ENCODE measurements around the gene CDH26.

Gene CDH26

DNA sequence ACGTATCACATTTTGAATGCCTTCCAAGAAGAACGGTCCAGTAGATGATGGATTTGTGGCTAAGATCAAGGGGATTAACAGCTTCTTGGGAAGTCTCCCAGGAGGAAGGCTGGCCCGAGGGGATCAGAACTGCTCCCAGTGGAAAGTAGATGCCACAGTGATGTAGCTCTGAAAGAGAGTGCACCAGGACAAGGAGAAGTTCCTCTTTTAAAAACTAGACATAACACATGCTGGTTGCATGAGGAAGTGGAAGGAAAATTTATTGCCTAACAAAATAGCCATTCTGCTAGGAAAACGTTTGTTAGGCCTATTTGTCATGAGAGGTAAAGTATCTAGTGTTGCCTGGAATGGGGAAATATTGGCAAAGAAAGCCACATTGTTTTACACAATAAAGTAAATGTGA lies 87.8 kb downstream of the CDH26 start:
- H3F3A ChIP-seq (ENCODE audit: insufficient read depth, low read length): no peaks in the 10 kb centered on the region

DNA sequence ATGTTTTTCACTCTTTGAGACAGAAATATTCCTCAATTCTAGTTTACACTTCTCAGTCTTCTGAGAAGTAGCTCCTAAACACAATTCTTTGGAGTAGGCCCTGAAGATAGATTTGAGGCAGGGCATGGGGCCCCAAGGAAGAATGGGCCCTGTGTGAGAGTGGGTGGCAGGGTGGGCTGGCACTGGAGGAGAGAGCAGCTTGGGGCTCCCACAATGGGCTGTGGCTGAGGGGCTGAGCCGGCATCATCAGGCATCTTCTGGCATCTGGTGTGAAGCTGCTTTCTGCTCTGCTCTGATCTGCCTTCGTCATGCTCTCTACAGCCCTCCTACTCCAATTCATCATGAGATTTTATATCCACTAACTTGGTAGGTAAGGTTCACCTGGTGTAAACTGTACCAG lies 88.2 kb downstream of the CDH26 start:
- DNase-seq: no peak
- no peaks in the 10 kb centered on the region for H3K27me3 ChIP-seq (replicated peaks; ENCODE audit: insufficient read depth, low read length)
- no peak overlapping the region for H3K27ac ChIP-seq (ENCODE audit: low read length)
- no peak for TF ChIP-seq EZH2 (optimal IDR thresholded peaks at IDR 0.05; ENCODE audit: low read depth, low read length)
- no peak for TF ChIP-seq EZH2phosphoT487 (IDR thresholded peaks at IDR 0.05; ENCODE audit: low read length)
- TF ChIP-seq CTCF (IDR thresholded peaks at IDR 0.05; ENCODE audit: low read length): no peak
- no peaks in the 10 kb centered on the region for H3K9me3 ChIP-seq (replicated peaks; ENCODE audit: insufficient read depth, low read length)
- no peaks in the 10 kb centered on the region for H3K79me2 ChIP-seq (ENCODE audit: low read length)
- H2AFZ ChIP-seq (ENCODE audit: low read length): no peak overlapping the region
- no peaks in the 10 kb centered on the region for H3K36me3 ChIP-seq (replicated peaks; ENCODE audit: insufficient read depth, low read length)
- H3K9ac ChIP-seq (ENCODE audit: low read length): no peak overlapping the region
- no peaks in the 10 kb centered on the region for H3F3A ChIP-seq (ENCODE audit: insufficient read depth, low read length)
- no peak overlapping the region for H3K4me3 ChIP-seq (ENCODE audit: low read length)
- H3K4me2 ChIP-seq (ENCODE audit: low read depth, low read length): no peak overlapping the region
- H4K20me1 ChIP-seq (ENCODE audit: insufficient read depth, low read length): no peaks in the 10 kb centered on the region
- H3K4me1 ChIP-seq (ENCODE audit: low read length): no peaks in the 10 kb centered on the region
- H3K9me2 ChIP-seq (replicated peaks; ENCODE audit: insufficient read depth, low read length): no peaks in the 10 kb centered on the region

More for the DNA sequence above, 87.8 kb downstream of the CDH26 start:
- TF ChIP-seq CTCF (IDR thresholded peaks at IDR 0.05; ENCODE audit: low read length) (no peak), EZH2 (optimal IDR thresholded peaks at IDR 0.05; ENCODE audit: low read depth, low read length) (no peak), EZH2phosphoT487 (IDR thresholded peaks at IDR 0.05; ENCODE audit: low read length) (no peak)
- Histone ChIP-seq H4K20me1 (ENCODE audit: insufficient read depth, low read length) (no peaks in the 10 kb centered on the region), H3K4me2 (ENCODE audit: low read depth, low read length) (no peak overlapping the region), H3K79me2 (ENCODE audit: low read length) (no peaks in the 10 kb centered on the region), H2AFZ (ENCODE audit: low read length) (no peak overlapping the region), H3K9me2 (replicated peaks; ENCODE audit: insufficient read depth, low read length) (no peaks in the 10 kb centered on the region), H3K4me1 (ENCODE audit: low read length) (no peaks in the 10 kb centered on the region), H3K27ac (ENCODE audit: low read length) (no peak overlapping the region), H3K27me3 (replicated peaks; ENCODE audit: insufficient read depth, low read length) (no peaks in the 10 kb centered on the region), H3K9ac (ENCODE audit: low read length) (no peak overlapping the region), H3K9me3 (replicated peaks; ENCODE audit: insufficient read depth, low read length) (no peaks in the 10 kb centered on the region), H3K36me3 (replicated peaks; ENCODE audit: insufficient read depth, low read length) (no peaks in the 10 kb centered on the region), H3K4me3 (ENCODE audit: low read length) (no peak overlapping the region)
- DNase-seq: no peak

GRCh38 chr20:60046860-60047259 lies 88.6 kb downstream of the CDH26 start:
- TF ChIP-seq EZH2phosphoT487 (IDR thresholded peaks at IDR 0.05; ENCODE audit: low read length) (no peak), EZH2 (optimal IDR thresholded peaks at IDR 0.05; ENCODE audit: low read depth, low read length) (no peak), CTCF (IDR thresholded peaks at IDR 0.05; ENCODE audit: low read length) (no peak)
- Histone ChIP-seq H3K27ac (ENCODE audit: low read length) (no peak overlapping the region), H3K9me2 (replicated peaks; ENCODE audit: insufficient read depth, low read length) (no peaks in the 10 kb centered on the region), H3K4me1 (ENCODE audit: low read length) (no peaks in the 10 kb centered on the region), H2AFZ (ENCODE audit: low read length) (no peak overlapping the region), H3K79me2 (ENCODE audit: low read length) (no peaks in the 10 kb centered on the region), H3K36me3 (replicated peaks; ENCODE audit: insufficient read depth, low read length) (no peaks in the 10 kb centered on the region), H3K9me3 (replicated peaks; ENCODE audit: insufficient read depth, low read length) (no peaks in the 10 kb centered on the region), H3K27me3 (replicated peaks; ENCODE audit: insufficient read depth, low read length) (no peaks in the 10 kb centered on the region), H3K9ac (ENCODE audit: low read length) (no peak overlapping the region), H4K20me1 (ENCODE audit: insufficient read depth, low read length) (no peaks in the 10 kb centered on the region), H3K4me3 (ENCODE audit: low read length) (no peak overlapping the region), H3F3A (ENCODE audit: insufficient read depth, low read length) (no peaks in the 10 kb centered on the region), H3K4me2 (ENCODE audit: low read depth, low read length) (no peak overlapping the region)
- DNase-seq: no peak
